ENCODE measurements around the gene SHISAL1.

DNA sequence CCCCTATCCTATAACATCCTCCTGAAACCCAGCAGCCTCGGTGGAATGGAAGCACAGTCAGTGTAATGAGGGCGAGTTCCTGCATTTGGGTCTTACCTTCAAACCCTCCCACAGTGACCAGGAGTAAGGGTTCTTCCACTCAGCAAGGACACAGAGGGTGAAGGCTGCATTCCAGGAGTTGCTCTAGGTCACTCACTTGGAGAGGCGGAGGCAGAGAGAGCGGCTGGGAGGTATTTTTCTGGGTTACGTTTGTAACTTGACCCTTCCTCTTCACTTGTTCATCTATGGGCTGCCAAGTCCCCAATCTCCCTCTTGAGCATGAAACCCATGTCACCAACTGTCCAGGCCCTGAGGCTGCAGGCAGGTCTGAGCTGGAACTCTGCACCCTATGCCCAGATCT, 36.8 kb upstream of the SHISAL1 start:
- TF ChIP-seq, protein P1, sequence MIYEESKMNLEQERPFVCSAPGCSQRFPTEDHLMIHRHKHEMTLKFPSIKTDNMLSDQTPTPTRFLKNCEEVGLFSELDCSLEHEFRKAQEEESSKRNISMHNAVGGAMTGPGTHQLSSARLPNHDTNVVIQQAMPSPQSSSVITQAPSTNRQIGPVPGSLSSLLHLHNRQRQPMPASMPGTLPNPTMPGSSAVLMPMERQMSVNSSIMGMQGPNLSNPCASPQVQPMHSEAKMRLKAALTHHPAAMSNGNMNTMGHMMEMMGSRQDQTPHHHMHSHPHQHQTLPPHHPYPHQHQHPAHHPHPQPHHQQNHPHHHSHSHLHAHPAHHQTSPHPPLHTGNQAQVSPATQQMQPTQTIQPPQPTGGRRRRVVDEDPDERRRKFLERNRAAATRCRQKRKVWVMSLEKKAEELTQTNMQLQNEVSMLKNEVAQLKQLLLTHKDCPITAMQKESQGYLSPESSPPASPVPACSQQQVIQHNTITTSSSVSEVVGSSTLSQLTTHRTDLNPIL (CRISPR knock-in tag; IDR thresholded peaks at IDR 0.05; ENCODE audit: low read depth): no peak
- TF ChIP-seq RARB (CRISPR knock-in tag; IDR thresholded peaks at IDR 0.05): no peak
- no peak for TF ChIP-seq ARNTL (CRISPR knock-in tag; IDR thresholded peaks at IDR 0.05; ENCODE audit: borderline replicate concordance, low read depth)
- no peak for TF ChIP-seq PATZ1 (CRISPR knock-in tag; IDR thresholded peaks at IDR 0.05; ENCODE audit: borderline replicate concordance)
- TF ChIP-seq PPARA (CRISPR knock-in tag; IDR thresholded peaks at IDR 0.05; ENCODE audit: borderline replicate concordance): no peak
- no peak for TF ChIP-seq BACH2 (CRISPR knock-in tag; IDR thresholded peaks at IDR 0.05; ENCODE audit: borderline replicate concordance)
- no peak for TF ChIP-seq OSR1 (CRISPR knock-in tag; IDR thresholded peaks at IDR 0.05)
- no peak for TF ChIP-seq ZNF8 (CRISPR knock-in tag; IDR thresholded peaks at IDR 0.05)
- TF ChIP-seq, protein P2, sequence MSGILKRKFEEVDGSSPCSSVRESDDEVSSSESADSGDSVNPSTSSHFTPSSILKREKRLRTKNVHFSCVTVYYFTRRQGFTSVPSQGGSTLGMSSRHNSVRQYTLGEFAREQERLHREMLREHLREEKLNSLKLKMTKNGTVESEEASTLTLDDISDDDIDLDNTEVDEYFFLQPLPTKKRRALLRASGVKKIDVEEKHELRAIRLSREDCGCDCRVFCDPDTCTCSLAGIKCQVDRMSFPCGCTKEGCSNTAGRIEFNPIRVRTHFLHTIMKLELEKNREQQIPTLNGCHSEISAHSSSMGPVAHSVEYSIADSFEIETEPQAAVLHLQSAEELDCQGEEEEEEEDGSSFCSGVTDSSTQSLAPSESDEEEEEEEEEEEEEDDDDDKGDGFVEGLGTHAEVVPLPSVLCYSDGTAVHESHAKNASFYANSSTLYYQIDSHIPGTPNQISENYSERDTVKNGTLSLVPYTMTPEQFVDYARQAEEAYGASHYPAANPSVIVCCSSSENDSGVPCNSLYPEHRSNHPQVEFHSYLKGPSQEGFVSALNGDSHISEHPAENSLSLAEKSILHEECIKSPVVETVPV (CRISPR knock-in tag; IDR thresholded peaks at IDR 0.05): no peak
